ENCODE measurements around the gene C1orf226.

C1orf226 gene

DNA sequence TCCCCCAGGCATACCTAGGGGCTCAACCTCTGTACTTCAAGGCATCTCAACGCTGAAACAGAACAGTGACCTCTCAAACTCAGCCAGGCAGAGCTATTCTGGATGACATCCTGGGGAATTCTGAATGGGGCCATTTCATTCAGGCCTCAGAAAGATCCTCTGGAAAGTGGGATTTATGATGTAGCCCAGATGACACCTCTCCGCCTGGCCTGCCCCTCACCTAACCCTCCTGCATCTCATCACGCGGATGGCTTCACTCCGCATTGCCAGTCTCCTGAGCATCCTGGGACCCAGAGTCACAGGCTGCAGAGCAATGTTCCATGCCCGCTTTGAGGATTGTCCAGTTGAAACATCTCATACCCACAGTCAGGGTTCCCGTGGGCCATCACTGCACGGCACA lies 6.1 kb upstream of the C1orf226 start:
- no peak overlapping the region for H3K4me3 ChIP-seq (ENCODE audit: low read depth, low read length)
- H3K9me3 ChIP-seq (ENCODE audit: control insufficient read depth, insufficient read depth, low read length): no peaks in the 10 kb centered on the region
- no peaks in the 10 kb centered on the region for H3K4me1 ChIP-seq (ENCODE audit: control insufficient read depth, insufficient read depth, low read length)
- no peak overlapping the region for H3K9ac ChIP-seq (ENCODE audit: low read depth, low read length)
- peaks cover 8% of the 10 kb centered on the region for H3K36me3 ChIP-seq (ENCODE audit: control insufficient read depth, insufficient read depth, low read length)
- no peaks in the 10 kb centered on the region for H3K27me3 ChIP-seq (ENCODE audit: control insufficient read depth, insufficient read depth, low read length)

DNA sequence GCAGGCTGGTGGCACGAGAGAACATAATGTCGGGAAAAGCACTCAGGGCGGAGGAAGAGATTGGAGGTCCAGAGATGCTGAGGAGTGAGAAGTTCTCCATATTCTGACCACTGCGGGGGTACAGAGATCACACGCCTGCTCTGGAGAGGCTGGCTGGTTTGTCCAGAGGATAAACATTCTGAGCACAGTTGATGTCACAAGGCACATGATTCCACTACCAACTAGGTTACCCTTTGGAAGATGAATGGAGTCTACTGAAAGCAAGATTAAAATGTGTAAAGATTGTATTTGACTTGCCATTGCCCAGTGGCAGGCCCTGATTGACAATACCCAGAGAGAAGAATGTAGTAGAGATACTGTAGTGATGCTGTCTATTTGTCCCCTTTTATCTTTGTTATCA lies 4.8 kb upstream of the C1orf226 start, which contains the start of gene SPATA46:
Gene SPATA46 (minus strand): TSS at position 164 of the 400 bp plus-strand sequence. CDS start 64 bp downstream, at position 100.
- no peak within 1 kb of the TSS for H3K9ac ChIP-seq (ENCODE audit: low read depth, low read length)
- H3K27me3 ChIP-seq (ENCODE audit: control insufficient read depth, insufficient read depth, low read length): no peaks in the 10 kb centered on the region
- no peaks in the 10 kb centered on the region for H3K9me3 ChIP-seq (ENCODE audit: control insufficient read depth, insufficient read depth, low read length)
- H3K36me3 ChIP-seq (ENCODE audit: control insufficient read depth, insufficient read depth, low read length): peaks cover 8% of the 10 kb centered on the region
- no peak within 1 kb of the TSS for H3K4me3 ChIP-seq (ENCODE audit: low read depth, low read length)
- H3K4me1 ChIP-seq (ENCODE audit: control insufficient read depth, insufficient read depth, low read length): no peaks in the 10 kb centered on the region

DNA sequence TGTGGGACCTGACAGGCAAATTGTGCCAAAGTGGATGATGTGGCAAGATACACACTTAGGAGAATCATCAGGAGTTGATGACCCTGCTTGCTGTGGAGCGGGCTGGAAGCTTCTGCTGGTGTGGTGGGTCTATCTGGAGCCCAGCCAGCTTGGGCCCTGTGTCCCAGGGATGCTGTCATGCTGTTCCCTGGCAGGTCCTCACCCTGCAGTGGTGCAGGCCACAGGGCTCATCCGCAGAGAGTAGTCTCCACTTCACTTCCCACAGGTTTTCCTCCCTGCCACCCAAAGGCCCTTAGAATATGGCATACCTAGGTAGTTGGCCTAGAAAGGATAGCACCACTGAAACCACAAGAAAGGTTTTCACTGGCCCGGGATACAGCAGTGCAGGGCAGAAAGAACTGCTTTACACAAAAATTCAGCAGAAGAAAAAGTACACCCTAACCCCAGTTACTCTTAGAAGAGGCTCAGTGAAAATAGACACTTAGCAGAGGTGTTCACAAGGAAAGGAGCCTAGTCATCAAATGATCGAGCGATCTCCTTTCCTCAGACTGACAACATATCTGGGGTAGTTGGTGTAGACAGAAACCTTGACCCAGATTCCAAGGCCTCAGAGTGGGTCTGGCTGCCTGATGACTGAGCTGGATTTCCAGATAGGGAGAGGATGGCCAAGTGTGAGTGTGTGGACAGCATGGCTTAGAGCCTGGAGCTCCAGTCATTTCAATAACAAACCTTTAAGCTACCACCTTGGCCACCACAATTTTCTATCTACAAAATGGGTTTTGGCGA lies 1.3 kb upstream of the C1orf226 start:
- Histone ChIP-seq H3K36me3 (ENCODE audit: control insufficient read depth, insufficient read depth, low read length) (peaks cover 10% of the 10 kb centered on the region), H3K27me3 (ENCODE audit: control insufficient read depth, insufficient read depth, low read length) (no peaks in the 10 kb centered on the region), H3K9ac (ENCODE audit: low read depth, low read length) (no peak overlapping the region), H3K9me3 (ENCODE audit: control insufficient read depth, insufficient read depth, low read length) (no peaks in the 10 kb centered on the region), H3K4me1 (ENCODE audit: control insufficient read depth, insufficient read depth, low read length) (no peaks in the 10 kb centered on the region), H3K4me3 (ENCODE audit: low read depth, low read length) (no peak overlapping the region)

DNA sequence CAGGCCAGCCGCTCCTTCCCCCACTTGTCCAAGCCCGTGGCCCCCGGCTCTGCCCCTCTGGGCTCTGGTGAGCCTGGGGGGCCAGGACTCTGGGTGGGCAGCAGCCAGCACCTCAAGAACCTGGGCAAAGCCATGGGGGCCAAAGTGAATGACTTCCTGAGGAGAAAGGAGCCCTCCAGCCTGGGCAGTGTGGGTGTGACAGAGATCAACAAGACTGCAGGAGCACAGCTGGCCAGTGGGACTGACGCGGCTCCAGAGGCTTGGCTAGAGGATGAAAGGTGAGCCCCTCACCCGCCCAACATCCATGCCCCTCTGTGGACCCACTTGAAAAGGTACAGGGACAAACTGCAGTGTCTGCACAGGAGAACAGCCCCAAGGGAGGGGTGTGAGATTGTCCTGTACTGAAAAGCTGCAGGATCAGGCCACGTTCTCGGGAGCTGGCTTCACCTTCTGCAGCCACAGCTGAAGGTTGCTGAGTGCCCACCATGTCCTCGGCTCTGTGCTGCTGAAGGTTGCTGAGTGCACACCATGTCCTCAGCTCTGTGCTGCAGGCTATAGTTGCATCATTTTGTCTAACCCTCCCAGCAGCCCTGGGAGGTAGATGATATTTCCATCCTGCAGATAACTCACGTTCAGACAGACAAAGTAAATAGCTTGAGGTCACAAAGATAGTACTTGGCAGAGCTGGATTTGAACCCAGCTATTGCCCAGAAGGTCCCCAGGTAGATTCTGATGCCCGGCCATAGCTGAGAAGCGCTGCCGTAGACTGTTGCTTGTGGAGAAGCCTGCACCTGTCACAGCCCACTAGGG lies 618 bp downstream of the C1orf226 start:
- Histone ChIP-seq H3K4me1 (ENCODE audit: control insufficient read depth, insufficient read depth, low read length) (no peaks in the 10 kb centered on the region), H3K36me3 (ENCODE audit: control insufficient read depth, insufficient read depth, low read length) (peaks cover 10% of the 10 kb centered on the region), H3K4me3 (ENCODE audit: low read depth, low read length) (no peak overlapping the region), H3K9me3 (ENCODE audit: control insufficient read depth, insufficient read depth, low read length) (no peaks in the 10 kb centered on the region), H3K9ac (ENCODE audit: low read depth, low read length) (no peak overlapping the region), H3K27me3 (ENCODE audit: control insufficient read depth, insufficient read depth, low read length) (no peaks in the 10 kb centered on the region)

DNA sequence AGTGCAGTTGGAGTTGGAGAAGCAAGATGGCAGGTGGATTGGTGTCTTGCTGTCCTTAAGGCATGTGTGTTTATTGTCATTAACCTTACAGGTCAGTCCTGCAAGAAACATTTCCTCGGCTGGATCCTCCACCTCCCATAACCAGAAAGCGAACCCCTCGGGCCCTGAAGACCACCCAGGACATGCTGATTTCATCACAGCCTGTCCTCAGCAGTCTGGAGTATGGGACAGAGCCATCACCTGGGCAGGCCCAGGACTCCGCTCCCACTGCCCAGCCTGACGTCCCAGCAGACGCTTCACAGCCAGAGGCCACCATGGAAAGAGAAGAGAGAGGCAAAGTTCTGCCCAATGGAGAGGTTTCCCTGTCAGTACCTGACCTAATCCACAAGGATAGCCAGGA lies 1.6 kb downstream of the C1orf226 start:
- Histone ChIP-seq H3K4me3 (ENCODE audit: low read depth, low read length) (no peak overlapping the region), H3K27me3 (ENCODE audit: control insufficient read depth, insufficient read depth, low read length) (no peaks in the 10 kb centered on the region), H3K9me3 (ENCODE audit: control insufficient read depth, insufficient read depth, low read length) (no peaks in the 10 kb centered on the region), H3K36me3 (ENCODE audit: control insufficient read depth, insufficient read depth, low read length) (peaks cover 10% of the 10 kb centered on the region), H3K4me1 (ENCODE audit: control insufficient read depth, insufficient read depth, low read length) (no peaks in the 10 kb centered on the region), H3K9ac (ENCODE audit: low read depth, low read length) (no peak overlapping the region)

DNA sequence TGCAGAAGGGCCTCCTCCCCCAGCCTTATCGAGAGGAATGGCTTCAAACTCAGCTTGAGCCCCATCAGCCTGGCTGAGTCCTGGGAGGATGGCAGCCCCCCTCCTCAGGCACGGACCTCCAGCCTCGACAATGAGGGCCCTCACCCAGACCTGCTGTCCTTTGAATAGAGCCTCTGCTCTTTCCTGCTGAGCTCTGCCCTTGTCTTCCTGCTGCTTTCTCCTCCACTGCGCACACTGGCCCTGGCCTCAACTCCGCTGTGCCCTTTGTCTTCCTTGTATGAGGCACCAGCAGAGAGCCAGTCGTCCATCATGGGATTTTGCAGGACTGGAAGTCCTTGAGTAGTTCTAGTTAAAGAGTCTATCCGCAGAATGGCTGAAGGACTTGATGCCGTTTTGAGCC lies 2.0 kb downstream of the C1orf226 start:
- Histone ChIP-seq H3K27me3 (ENCODE audit: control insufficient read depth, insufficient read depth, low read length) (no peaks in the 10 kb centered on the region), H3K4me1 (ENCODE audit: control insufficient read depth, insufficient read depth, low read length) (no peaks in the 10 kb centered on the region), H3K36me3 (ENCODE audit: control insufficient read depth, insufficient read depth, low read length) (peaks cover 10% of the 10 kb centered on the region), H3K9me3 (ENCODE audit: control insufficient read depth, insufficient read depth, low read length) (no peaks in the 10 kb centered on the region), H3K4me3 (ENCODE audit: low read depth, low read length) (no peak overlapping the region), H3K9ac (ENCODE audit: low read depth, low read length) (no peak overlapping the region)

DNA sequence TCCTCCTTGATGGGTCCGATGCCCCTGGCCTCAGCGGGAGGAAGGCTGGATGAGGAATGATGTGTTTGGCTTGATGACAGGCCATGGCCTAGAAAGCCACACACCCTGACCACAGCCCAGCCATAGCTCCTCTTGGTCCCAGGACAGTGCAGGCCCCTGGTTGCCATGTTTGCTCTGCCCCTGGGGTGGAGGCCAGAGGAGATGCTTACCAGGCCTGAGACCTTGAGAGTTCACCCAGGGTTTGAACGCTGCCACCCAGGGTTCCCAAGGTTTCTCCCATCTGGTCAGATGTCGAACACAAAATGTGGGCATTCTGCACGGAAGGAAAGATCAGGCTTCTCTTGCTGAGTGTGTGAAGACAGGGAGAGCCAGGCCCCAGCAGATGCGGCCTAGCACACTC lies 2.6 kb downstream of the C1orf226 start:
- Histone ChIP-seq H3K4me3 (ENCODE audit: low read depth, low read length) (no peak overlapping the region), H3K4me1 (ENCODE audit: control insufficient read depth, insufficient read depth, low read length) (no peaks in the 10 kb centered on the region), H3K9me3 (ENCODE audit: control insufficient read depth, insufficient read depth, low read length) (no peaks in the 10 kb centered on the region), H3K27me3 (ENCODE audit: control insufficient read depth, insufficient read depth, low read length) (no peaks in the 10 kb centered on the region), H3K36me3 (ENCODE audit: control insufficient read depth, insufficient read depth, low read length) (peaks cover 10% of the 10 kb centered on the region), H3K9ac (ENCODE audit: low read depth, low read length) (no peak overlapping the region)

DNA sequence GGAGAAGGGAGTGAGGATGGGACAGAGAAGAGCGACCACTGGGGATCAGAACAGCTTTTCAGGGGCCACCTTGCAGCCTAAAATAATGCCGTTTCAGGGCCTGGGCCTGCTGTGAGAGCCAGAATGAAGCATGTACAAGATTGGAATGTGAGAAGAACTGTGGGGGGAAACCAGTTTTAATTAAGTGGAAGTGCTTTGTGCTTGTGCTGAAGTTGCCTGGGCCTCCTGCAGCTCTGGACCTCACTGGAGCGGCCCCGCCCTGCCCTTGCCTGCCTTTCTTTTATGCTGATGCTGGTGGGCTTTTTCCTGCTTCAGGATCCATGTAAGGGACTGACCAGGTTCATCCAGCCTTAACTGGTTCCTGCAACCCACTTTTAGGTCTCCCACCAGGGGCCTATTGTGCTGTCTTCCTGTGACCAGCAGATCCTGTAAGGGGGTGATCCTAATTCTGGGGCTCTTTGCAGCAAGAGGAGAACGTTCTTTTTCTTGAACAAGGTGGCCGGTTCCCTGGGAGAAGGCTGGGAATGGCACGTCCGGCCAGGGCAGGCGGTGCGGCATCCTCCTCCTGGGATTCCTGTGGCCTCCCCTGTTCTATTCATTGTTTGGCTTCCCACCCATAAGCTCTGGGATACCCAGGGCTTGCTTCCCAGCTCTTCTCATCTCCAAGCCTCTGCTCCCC lies 3.2 kb downstream of the C1orf226 start:
- Histone ChIP-seq H3K4me1 (ENCODE audit: control insufficient read depth, insufficient read depth, low read length) (peaks cover 1% of the 10 kb centered on the region), H3K9ac (ENCODE audit: low read depth, low read length) (no peak overlapping the region), H3K27me3 (ENCODE audit: control insufficient read depth, insufficient read depth, low read length) (no peaks in the 10 kb centered on the region)

DNA sequence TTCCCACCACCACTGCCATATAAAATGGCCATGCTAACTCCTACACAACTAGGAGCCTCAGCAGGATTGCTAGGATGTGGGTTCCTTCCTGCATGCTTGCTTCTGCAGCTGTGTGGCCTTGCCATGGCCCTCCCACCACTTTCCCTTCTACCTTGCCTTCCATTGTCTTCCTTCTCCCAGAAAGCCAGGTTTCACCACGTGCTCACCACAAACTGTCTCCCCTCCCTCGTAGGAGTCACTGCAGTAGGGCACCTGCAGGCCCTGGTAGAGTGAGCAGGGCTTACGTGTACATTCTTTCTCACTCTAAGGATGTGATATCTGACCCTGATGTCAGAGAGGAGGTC lies 3.7 kb downstream of the C1orf226 start:
- no peak overlapping the region for H3K9ac ChIP-seq (ENCODE audit: low read depth, low read length)

More for the DNA sequence above, 3.2 kb downstream of the C1orf226 start:
- peaks cover 10% of the 10 kb centered on the region for H3K36me3 ChIP-seq (ENCODE audit: control insufficient read depth, insufficient read depth, low read length)
- no peak overlapping the region for H3K4me3 ChIP-seq (ENCODE audit: low read depth, low read length)
- no peaks in the 10 kb centered on the region for H3K9me3 ChIP-seq (ENCODE audit: control insufficient read depth, insufficient read depth, low read length)

DNA sequence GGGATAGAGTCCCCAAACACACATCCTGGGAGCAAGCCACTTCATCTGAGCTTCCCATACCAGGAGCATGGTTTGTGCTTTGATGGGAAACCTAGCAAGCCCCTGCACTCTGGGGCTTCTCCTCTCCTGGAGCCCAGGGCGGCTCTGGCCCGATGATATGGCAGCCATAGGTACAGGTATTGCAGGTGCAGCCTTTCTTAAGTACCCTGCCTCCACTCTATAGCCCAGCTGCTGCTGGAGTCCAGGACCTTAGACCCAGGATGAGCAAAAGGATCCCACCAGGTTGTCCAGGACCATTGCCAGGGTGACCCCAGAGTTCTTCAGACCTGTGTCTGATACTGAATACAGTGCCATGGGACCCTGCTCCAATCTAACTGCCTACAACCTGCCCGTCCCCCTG lies 4.2 kb downstream of the C1orf226 start:
- no peak overlapping the region for H3K9ac ChIP-seq (ENCODE audit: low read depth, low read length)
- peaks cover 2% of the 10 kb centered on the region for H3K4me1 ChIP-seq (ENCODE audit: control insufficient read depth, insufficient read depth, low read length)
- peaks cover 10% of the 10 kb centered on the region for H3K36me3 ChIP-seq (ENCODE audit: control insufficient read depth, insufficient read depth, low read length)
- no peaks in the 10 kb centered on the region for H3K9me3 ChIP-seq (ENCODE audit: control insufficient read depth, insufficient read depth, low read length)
- no peaks in the 10 kb centered on the region for H3K27me3 ChIP-seq (ENCODE audit: control insufficient read depth, insufficient read depth, low read length)
- H3K4me3 ChIP-seq (ENCODE audit: low read depth, low read length): no peak overlapping the region

More for the DNA sequence above, 3.7 kb downstream of the C1orf226 start:
- Histone ChIP-seq H3K4me1 (ENCODE audit: control insufficient read depth, insufficient read depth, low read length) (peaks cover 2% of the 10 kb centered on the region), H3K36me3 (ENCODE audit: control insufficient read depth, insufficient read depth, low read length) (peaks cover 10% of the 10 kb centered on the region), H3K4me3 (ENCODE audit: low read depth, low read length) (no peak overlapping the region), H3K27me3 (ENCODE audit: control insufficient read depth, insufficient read depth, low read length) (no peaks in the 10 kb centered on the region), H3K9me3 (ENCODE audit: control insufficient read depth, insufficient read depth, low read length) (no peaks in the 10 kb centered on the region)

DNA sequence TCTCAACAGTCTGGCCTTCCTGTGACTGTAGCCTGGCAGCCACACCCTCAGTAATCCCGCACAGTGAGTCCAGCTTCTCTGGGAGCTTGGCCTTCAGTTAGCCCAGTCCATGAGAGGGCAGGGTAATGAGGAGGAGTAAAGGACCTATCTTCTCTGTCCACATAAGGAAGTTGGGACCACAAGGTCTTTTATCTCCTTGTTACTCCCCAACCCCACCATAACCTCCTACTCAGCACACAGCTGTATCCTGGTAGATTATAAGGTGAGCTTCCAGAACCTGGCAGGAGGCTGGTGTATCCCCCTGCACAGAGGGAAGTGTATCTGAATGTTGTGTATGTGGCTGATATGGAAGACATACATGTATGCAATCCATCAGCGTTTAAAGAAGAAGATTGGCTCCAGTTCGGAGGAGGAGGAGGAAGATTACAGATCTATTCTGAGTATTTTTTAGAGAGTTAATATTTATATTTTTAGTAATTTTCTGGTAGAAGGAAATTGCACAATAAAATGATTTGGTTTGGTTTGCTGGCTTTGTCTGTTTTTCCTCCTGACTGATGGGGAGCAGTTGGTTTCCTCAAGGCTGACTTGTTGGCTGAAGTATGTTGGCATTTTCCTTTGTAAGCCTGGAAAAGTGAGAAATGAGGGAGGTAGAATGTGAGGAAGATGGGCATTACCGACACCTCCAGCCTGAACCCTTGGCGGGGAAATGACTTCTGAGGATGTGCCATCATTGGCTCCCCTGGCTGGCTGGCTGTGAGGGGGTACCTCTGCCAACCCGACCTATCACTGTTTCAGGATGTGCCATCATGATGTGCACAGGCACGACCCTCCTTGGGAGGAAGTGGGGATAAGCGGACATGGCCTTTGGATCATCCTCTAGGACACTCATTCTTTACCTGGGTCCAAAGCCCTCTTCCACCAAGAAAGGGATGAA lies 5.0 kb downstream of the C1orf226 start:
- peaks cover 3% of the 10 kb centered on the region for H3K4me1 ChIP-seq (ENCODE audit: control insufficient read depth, insufficient read depth, low read length)
- no peaks in the 10 kb centered on the region for H3K27me3 ChIP-seq (ENCODE audit: control insufficient read depth, insufficient read depth, low read length)
- peaks cover 10% of the 10 kb centered on the region for H3K36me3 ChIP-seq (ENCODE audit: control insufficient read depth, insufficient read depth, low read length)
- H3K9me3 ChIP-seq (ENCODE audit: control insufficient read depth, insufficient read depth, low read length): no peaks in the 10 kb centered on the region
- H3K4me3 ChIP-seq (ENCODE audit: low read depth, low read length): no peak overlapping the region
- H3K9ac ChIP-seq (ENCODE audit: low read depth, low read length): no peak overlapping the region

Data from iPS-15b (cell line).